ENCODE data around the gene RAC3. TPM values are rescaled to one million over a fixed set of nuclear protein-coding genes. Genes with fewer than 3 reads are reported as not detected.

Gene RAC3
- total and polyA plus RNA-seq, 8 donors: 4.2 to 23.4 (median 14.0) TPM

GRCh38 chr17:82079001-82079677 lies 47.7 kb downstream of the RAC3 start:
- Histone ChIP-seq H3K4me3 (no peak overlapping the region), H3K36me3 (peaks cover 0 to 72% of the 10 kb centered on the region in 2 donors), H3K9me3 (no peaks in the 10 kb centered on the region), H3K27me3 (no peaks in the 10 kb centered on the region), H3K27ac (no peak overlapping the region), H3K4me1 (no peaks in the 10 kb centered on the region)
- ATAC-seq (no peak), DNase-seq (no peak)
- TF ChIP-seq CTCF (IDR thresholded peaks at IDR 0.05): no peak
- intact Hi-C loops (cut with DNase I): no loop called here

GRCh38 chr17:82080048-82080788 lies 48.7 kb downstream of the RAC3 start:
- H3K27me3 ChIP-seq: no peaks in the 10 kb centered on the region
- no peaks in the 10 kb centered on the region for H3K9me3 ChIP-seq
- no peaks in the 10 kb centered on the region for H3K4me1 ChIP-seq
- no peak for DNase-seq
- TF ChIP-seq CTCF (IDR thresholded peaks at IDR 0.05): no peak
- no peak overlapping the region for H3K4me3 ChIP-seq
- intact Hi-C loops (cut with DNase I): no loop called here
- peaks cover 0 to 82% of the 10 kb centered on the region in 2 donors for H3K36me3 ChIP-seq
- ATAC-seq: no peak
- H3K27ac ChIP-seq: no peak overlapping the region

GRCh38 chr17:82080789-82081464 lies 49.4 kb downstream of the RAC3 start:
- Histone ChIP-seq H3K27me3 (no peaks in the 10 kb centered on the region), H3K27ac (no peak overlapping the region), H3K9me3 (no peaks in the 10 kb centered on the region), H3K4me3 (no peak overlapping the region), H3K36me3 (peaks cover 0 to 89% of the 10 kb centered on the region in 2 donors), H3K4me1 (no peaks in the 10 kb centered on the region)
- intact Hi-C loops (cut with DNase I): no loop called here
- ATAC-seq (no peak), DNase-seq (no peak)
- no peak for TF ChIP-seq CTCF (IDR thresholded peaks at IDR 0.05)

- DNase-seq (no peak), ATAC-seq (no peak)
- Histone ChIP-seq H3K9me3 (no peaks in the 10 kb centered on the region), H3K27me3 (no peaks in the 10 kb centered on the region), H3K36me3 (peaks cover 0 to 96% of the 10 kb centered on the region in 2 donors), H3K4me3 (no peak overlapping the region), H3K27ac (no peak overlapping the region), H3K4me1 (no peaks in the 10 kb centered on the region)
- TF ChIP-seq CTCF (IDR thresholded peaks at IDR 0.05): no peak
- intact Hi-C loops (cut with DNase I): no loop called here
Measured at GRCh38 chr17:82081546-82081945, 50.1 kb downstream of the RAC3 start.

GRCh38 chr17:82081966-82082365 lies 50.5 kb downstream of the RAC3 start:
- no peaks in the 10 kb centered on the region for H3K4me1 ChIP-seq
- no peak for TF ChIP-seq CTCF (IDR thresholded peaks at IDR 0.05)
- no peaks in the 10 kb centered on the region for H3K9me3 ChIP-seq
- intact Hi-C loops (cut with DNase I): no loop called here
- no peaks in the 10 kb centered on the region for H3K27me3 ChIP-seq
- H3K36me3 ChIP-seq: peaks cover 0 to 99% of the 10 kb centered on the region in 2 donors
- H3K4me3 ChIP-seq: no peak overlapping the region
- ATAC-seq: no peak
- DNase-seq: no peak
- no peak overlapping the region for H3K27ac ChIP-seq

Data from left lung (tissue), 10 donors.